Large intestine (tissue), 3 donors: Measurements from ENCODE around the gene LZTR1. TPM values are rescaled to one million over a fixed set of nuclear protein-coding genes. Genes with fewer than 3 reads are reported as not detected.
"Not testable (repeated sequence)": the region's sequence is repeated elsewhere in the genome, so short reads cannot be mapped to it uniquely, and the experiment has no call there.

ENCODE experiments used
- DNase-seq, 2 donors: peaks; one replicate each; pipeline versions ENCODE4 v3.0.0 to v3.0.0-alpha.2; 2013
- H3K27ac ChIP-seq: one replicate; pipeline ENCODE4 v1.5.1; 2013; ENCODE audit warnings: low read length
- H3K27me3 ChIP-seq: 2 replicates; pipeline ENCODE4 v1.6.1; 2013; ENCODE audit warnings: low read length; ENCODE audit not compliant: control insufficient read depth, insufficient read depth
- H3K36me3 ChIP-seq: 2 replicates; pipeline ENCODE4 v1.6.1; 2013; ENCODE audit warnings: low read length; ENCODE audit not compliant: control insufficient read depth, insufficient read depth
- H3K4me1 ChIP-seq: one replicate; pipeline ENCODE4 v1.6.1; 2013; ENCODE audit warnings: low read length; ENCODE audit not compliant: control insufficient read depth, insufficient read depth
- H3K4me3 ChIP-seq: one replicate; pipeline ENCODE4 v1.5.1; 2013; ENCODE audit warnings: low read length
- H3K9me3 ChIP-seq: one replicate; pipeline ENCODE4 v1.6.1; 2013; ENCODE audit warnings: mild to moderate bottlenecking, low read depth, low read length, moderate library complexity; ENCODE audit not compliant: control insufficient read depth
- whole genome bisulfite sequencing: methylation state at CpG from one replicate; pipeline ENCODE4 v1.1.5; 2013; ENCODE audit warnings: low lambda C conversion rate; ENCODE audit not compliant: insufficient coverage; 5-methylcytosine and 5-hydroxymethylcytosine counted together
- polyA plus RNA-seq: library from polyadenylated mRNA; unstranded; fragments of 120-200 nt; gene quantifications from one replicate; pipeline ENCODE4 v1.2.1, GENCODE V29; 2013

Gene LZTR1
- polyA plus RNA-seq, 1 donor: 39.0 TPM

DNA sequence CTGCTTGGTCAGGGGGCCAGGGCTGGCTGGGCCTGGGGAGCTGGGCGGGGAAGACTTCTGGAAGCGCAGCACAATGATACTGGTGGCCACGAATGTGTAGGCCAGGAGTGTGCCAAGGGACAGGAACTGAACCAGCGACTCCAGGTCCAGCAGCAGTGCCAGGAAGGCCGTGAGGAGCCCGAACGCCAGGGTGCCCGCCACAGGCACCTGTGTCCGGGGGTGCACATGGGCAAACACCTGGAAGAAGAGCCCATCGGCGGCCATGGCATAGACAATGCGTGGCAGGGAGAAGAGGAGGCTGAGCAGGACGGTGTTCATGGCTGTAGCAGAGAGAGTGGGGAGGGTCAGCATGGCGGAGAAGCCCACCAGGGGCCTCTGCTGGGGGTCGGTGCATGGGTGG lies 47.9 kb downstream of the LZTR1 start:
- DNase-seq: no peak
- WGBS: no CpG with 5 or more reads among the region's 15 CpGs
- Histone ChIP-seq H3K27me3 (peaks cover 5% of the 10 kb centered on the region), H3K4me3 (no peak overlapping the region), H3K4me1 (peaks cover 21% of the 10 kb centered on the region), H3K9me3 (no peaks in the 10 kb centered on the region), H3K36me3 (no peaks in the 10 kb centered on the region), H3K27ac (no peak overlapping the region)

GRCh38 chr22:21030621-21031544 lies 48.8 kb downstream of the LZTR1 start:
- H3K36me3 ChIP-seq: no peaks in the 10 kb centered on the region
- H3K27ac ChIP-seq: no peak overlapping the region
- peak overlapping the region; percentile 67 for H3K4me3 ChIP-seq
- H3K9me3 ChIP-seq: no peaks in the 10 kb centered on the region
- 100% methylated on average over 1 of the region's 40 CpGs for WGBS
- peaks cover 21% of the 10 kb centered on the region for H3K4me1 ChIP-seq
- DNase-seq: no peak
- H3K27me3 ChIP-seq: peaks cover 5% of the 10 kb centered on the region

DNA sequence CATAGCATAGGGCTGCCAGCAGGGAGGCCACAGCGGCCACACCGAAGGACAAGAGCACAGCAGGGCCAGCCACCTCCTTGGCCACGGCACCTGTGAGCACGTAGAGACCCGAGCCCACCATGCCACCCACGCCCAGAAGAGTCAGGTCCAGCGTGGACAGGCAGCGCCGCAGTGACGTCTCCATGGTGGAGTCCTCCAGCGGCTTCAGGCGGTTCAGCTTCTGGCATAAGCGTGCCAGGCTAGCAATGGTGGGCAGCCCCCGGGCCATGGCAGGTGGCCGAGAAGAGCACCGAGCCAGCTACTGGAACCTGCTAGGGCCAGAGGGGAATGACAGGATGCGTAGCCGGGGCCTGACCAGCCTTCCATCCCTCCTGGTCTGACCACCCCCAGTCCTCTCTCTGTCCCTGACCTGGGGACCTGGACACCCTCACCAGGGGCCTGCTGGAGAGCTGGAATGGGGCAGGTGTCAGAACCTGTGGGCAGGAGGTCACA lies 49.5 kb downstream of the LZTR1 start:
- H3K4me3 ChIP-seq: peak overlapping the region; percentile 67
- WGBS: no CpG with 5 or more reads among the region's 18 CpGs
- peak overlapping the region; percentile 59 for H3K27ac ChIP-seq
- no peak for DNase-seq
- H3K4me1 ChIP-seq: peaks cover 21% of the 10 kb centered on the region
- H3K9me3 ChIP-seq: no peaks in the 10 kb centered on the region
- H3K36me3 ChIP-seq: no peaks in the 10 kb centered on the region
- peaks cover 5% of the 10 kb centered on the region for H3K27me3 ChIP-seq

- no CpG with 5 or more reads among the region's 59 CpGs for WGBS
- H3K27me3 ChIP-seq: peaks cover 5% of the 10 kb centered on the region
- peak in 1 of 2 donors; percentile 69 for DNase-seq
Measured at GRCh38 chr22:21032037-21032867, 50.2 kb downstream of the LZTR1 start, which contains the start of gene SLC7A4. TSS of gene SLC7A4 (minus strand) at chr22:21032561. CDS start at chr22:21031812, 749 bp downstream.

DNA sequence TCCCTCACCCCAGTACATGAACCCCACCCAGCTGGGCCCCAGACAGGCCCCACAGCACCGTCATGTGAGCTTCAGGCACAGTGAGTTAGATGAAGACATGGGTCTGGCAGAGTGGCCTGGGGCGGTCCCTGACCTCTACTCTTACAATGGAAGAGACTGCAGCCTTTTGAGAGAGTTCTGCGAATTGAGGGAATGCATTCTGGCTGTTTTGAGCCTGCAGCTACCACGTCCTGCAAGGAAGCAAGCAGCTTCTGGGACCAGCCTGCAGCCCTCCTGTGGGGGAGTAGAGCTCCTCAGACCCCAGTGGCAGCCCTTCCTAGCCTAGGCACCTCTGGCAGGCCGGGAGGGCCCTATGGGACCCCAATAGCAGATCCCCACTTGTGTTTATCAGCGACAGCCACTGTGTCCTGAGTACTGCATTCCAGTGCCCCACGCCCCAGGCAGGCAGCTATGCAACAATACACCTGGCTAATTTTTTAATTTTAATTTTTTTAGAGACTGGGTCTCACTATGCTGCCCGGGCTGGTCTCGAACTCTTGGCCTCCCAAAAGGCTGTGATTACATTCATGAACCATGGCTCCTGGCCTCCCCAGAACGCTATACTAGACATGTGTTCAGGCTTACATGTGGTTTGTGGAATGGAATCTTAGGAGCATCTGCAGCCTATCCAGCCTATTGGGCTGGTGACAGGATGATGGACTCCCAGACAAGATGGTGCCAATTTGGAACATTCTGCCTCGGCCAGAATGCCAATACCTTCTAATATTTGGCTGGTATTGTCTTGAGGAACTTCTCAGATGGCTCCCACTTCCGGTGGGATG lies 51.0 kb downstream of the LZTR1 start:
- peak in 1 of 2 donors; percentile 89 for DNase-seq
- peak overlapping the region; percentile 38 for H3K27ac ChIP-seq
- peaks cover 5% of the 10 kb centered on the region for H3K27me3 ChIP-seq
- peak overlapping the region; percentile 67 for H3K4me3 ChIP-seq
- no peaks in the 10 kb centered on the region for H3K9me3 ChIP-seq
- H3K36me3 ChIP-seq: no peaks in the 10 kb centered on the region
- peaks cover 29% of the 10 kb centered on the region for H3K4me1 ChIP-seq
- 100% methylated on average over 1 of the region's 12 CpGs for WGBS

More at GRCh38 chr22:21032037-21032867, 50.2 kb downstream of the LZTR1 start, which contains the start of gene SLC7A4:
- Histone ChIP-seq H3K9me3 (no peaks in the 10 kb centered on the region), H3K27ac (peak within 1 kb of the TSS; percentile 59), H3K36me3 (no peaks in the 10 kb centered on the region), H3K4me1 (peaks cover 23% of the 10 kb centered on the region), H3K4me3 (peak within 1 kb of the TSS; percentile 67)

DNA sequence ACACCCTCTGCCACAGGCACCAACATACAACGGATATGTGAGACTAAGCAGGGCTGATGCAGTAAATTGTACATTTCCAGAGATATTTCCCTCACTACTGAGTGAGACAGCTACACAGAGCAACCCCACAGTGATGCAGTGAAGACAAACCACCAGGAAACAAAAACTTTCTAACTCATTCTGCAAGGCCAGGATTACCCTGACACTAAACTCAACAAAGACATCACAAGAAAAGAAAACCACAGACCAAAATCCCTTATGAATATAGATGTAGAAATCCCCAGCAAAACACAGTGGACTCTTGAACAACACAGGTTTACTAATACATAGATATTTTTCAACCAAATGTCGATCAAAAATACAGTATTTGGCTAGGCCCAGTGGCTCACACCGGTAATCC lies 51.8 kb downstream of the LZTR1 start:
- no CpG with 5 or more reads among the region's 3 CpGs for WGBS
- H3K27ac ChIP-seq: no peak overlapping the region
- no peaks in the 10 kb centered on the region for H3K9me3 ChIP-seq
- no peak for DNase-seq
- no peaks in the 10 kb centered on the region for H3K36me3 ChIP-seq
- peaks cover 5% of the 10 kb centered on the region for H3K27me3 ChIP-seq
- no peak overlapping the region for H3K4me3 ChIP-seq
- peaks cover 35% of the 10 kb centered on the region for H3K4me1 ChIP-seq

GRCh38 chr22:21034989-21035388 lies 52.9 kb downstream of the LZTR1 start:
- Histone ChIP-seq H3K27me3 (peaks cover 5% of the 10 kb centered on the region), H3K4me1 (peaks cover 35% of the 10 kb centered on the region), H3K4me3 (no peak overlapping the region), H3K9me3 (no peaks in the 10 kb centered on the region), H3K36me3 (no peaks in the 10 kb centered on the region), H3K27ac (no peak overlapping the region)
- 66% methylated on average over 2 of the region's 3 CpGs for WGBS
- no peak for DNase-seq

DNA sequence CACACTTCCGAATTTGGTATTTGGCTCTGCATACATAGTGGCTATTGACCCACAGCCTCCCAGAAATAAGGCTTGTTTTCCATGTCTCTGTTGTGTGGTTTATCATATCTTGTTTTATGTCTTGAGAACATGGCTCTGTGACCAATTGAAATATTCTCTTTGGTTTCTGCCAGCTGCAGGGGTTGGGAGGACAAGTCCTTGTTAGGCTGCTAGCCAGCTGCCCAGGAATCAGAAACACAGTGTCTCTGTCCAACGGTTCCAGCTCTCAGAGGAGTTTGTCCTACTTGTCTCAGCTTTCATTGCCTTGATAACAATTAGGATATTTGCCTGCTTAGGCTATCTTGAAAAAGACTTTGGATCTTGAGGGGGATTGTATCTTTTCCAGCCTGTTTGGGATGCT lies 56.3 kb downstream of the LZTR1 start:
- Histone ChIP-seq H3K9me3 (no peaks in the 10 kb centered on the region), H3K4me3 (no peak overlapping the region), H3K4me1 (peaks cover 27% of the 10 kb centered on the region), H3K36me3 (no peaks in the 10 kb centered on the region), H3K27me3 (no peaks in the 10 kb centered on the region), H3K27ac (peak overlapping the region; percentile 92)
- no CpG with 5 or more reads among the region's 2 CpGs for WGBS
- no peak for DNase-seq

DNA sequence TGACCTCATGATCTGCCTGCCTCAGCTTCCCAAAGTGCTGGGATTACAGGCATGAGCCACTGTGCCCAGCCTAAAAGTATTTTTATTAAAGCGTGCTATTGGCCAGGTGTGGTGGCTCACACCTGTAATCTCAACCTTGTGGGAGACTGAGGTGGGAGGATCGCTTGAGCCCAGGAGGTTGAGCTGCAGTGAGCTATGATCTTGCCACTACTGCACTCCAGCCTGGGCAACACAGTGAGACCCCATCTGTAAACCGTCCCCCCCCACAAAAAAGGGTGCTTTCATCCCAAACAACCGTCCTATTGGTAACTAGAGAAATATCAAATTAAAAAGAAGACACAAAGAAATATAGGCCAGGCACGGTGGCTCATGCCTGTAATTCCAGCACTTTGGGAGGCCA lies 57.1 kb downstream of the LZTR1 start:
- H3K36me3 ChIP-seq, H3K27ac ChIP-seq, H3K4me3 ChIP-seq, H3K27me3 ChIP-seq, DNase-seq, H3K9me3 ChIP-seq: not testable (repeated sequence)
- WGBS: no CpG with 5 or more reads among the region's 5 CpGs
- H3K4me1 ChIP-seq: peaks cover 35% of the 10 kb centered on the region
